A549 (cell line): ENCODE data around the gene ST6GALNAC5. TPM values are rescaled to one million over a fixed set of nuclear protein-coding genes. Genes with fewer than 3 reads are reported as not detected.

Experiments used
- ATAC-seq, 2 experiments: fragments of 200-7000 bp in 1 of 2; fragments of >200 bp in 1 of 2; cut with Nextera tagmentation in 1 of 2; cut with Tn5 transposase in 1 of 2; 3 replicates each; pipeline versions ENCODE4 v1.8.0 to v1.9.1; 2018 to 2020; ENCODE audit warnings: mild to moderate bottlenecking in 1 of 2, moderate library complexity in 1 of 2
- CTCF ChIA-PET: fragments of 300-600 bp; sonication (Branson Sonifier 250); formaldehyde crosslinking; extraction: SDS; loops from one replicate; lab custom pipeline; 2021; ENCODE audit warnings: antibody characterized with exemption, inconsistent platforms; lab: Yijun Ruan, JAX
- POLR2A ChIA-PET: fragments of 350-600 bp; formaldehyde crosslinking; extraction: SDS; loops from one replicate; lab custom pipeline; 2021; ENCODE audit warnings: antibody characterized with exemption, inconsistent platforms; lab: Yijun Ruan, JAX
- DNase-seq, 2 experiments: peaks; one replicate each; pipeline versions ENCODE4 v3.0.0 to v3.0.0-alpha.2; 2011 to 2016; ENCODE audit warnings: low read depth in 1 of 2, low spot score in 1 of 2
- FAIRE-seq: peaks from 2 replicates; lab custom pipeline; 2011; peaks lifted over from hg19 to GRCh38; lab: Jason Lieb, UNC
- H3K27ac ChIP-seq, 2 experiments: fragments of >200 bp; sonication (Bioruptor Twin); formaldehyde crosslinking; 3 replicates each; pipeline ENCODE4 v1.5.1; 2016 to 2017
- H3K4me1 ChIP-seq: fragments of >200 bp; sonication (Bioruptor Twin); formaldehyde crosslinking; 3 replicates; pipeline ENCODE4 v1.6.1; 2016
- H3K4me2 ChIP-seq: fragments of >200 bp; sonication (Bioruptor Twin); formaldehyde crosslinking; 3 replicates; pipeline ENCODE4 v1.6.1; 2016
- H3K4me3 ChIP-seq: fragments of >200 bp; sonication (Bioruptor Twin); formaldehyde crosslinking; 3 replicates; pipeline ENCODE4 v1.5.1; 2016
- H3K9me3 ChIP-seq: fragments of >200 bp; sonication (Bioruptor Twin); formaldehyde crosslinking; 3 replicates; pipeline ENCODE4 v1.6.1; 2016
- BHLHE40 ChIP-seq: IDR thresholded peaks from 2 replicates; pipeline ENCODE4 v1.6.1; 2012; ENCODE audit warnings: low read depth, low read length, inconsistent platforms
- CEBPB ChIP-seq, 2 experiments: fragments of >200 bp in 1 of 2; sonication (Bioruptor Twin) in 1 of 2; formaldehyde crosslinking in 1 of 2; IDR thresholded peaks; 2 replicates each; pipeline ENCODE4 v1.6.1; 2012 to 2016
- CHD2 ChIP-seq: fragments of 150-350 bp; IDR thresholded peaks from 2 replicates; pipeline ENCODE4 v1.6.1; 2014; ENCODE audit warnings: low read length; ENCODE audit not compliant: partially characterized antibody
- CHD4 ChIP-seq: fragments of 200-600 bp; sonication (generic); IDR thresholded peaks from 2 replicates; pipeline ENCODE4 v1.6.1; 2016; ENCODE audit warnings: antibody characterized with exemption, mild to moderate bottlenecking, borderline replicate concordance
- FOSB ChIP-seq: fragments of 250-450 bp; sonication (Bioruptor Pico); IDR thresholded peaks from 2 replicates; pipeline ENCODE4 v1.5.0; 2020; ENCODE audit warnings: mild to moderate bottlenecking, moderate library complexity
- FOXS1 ChIP-seq: fragments of 250-450 bp; sonication (Bioruptor Pico); IDR thresholded peaks from 2 replicates; pipeline ENCODE4 v1.5.0; 2020; ENCODE audit warnings: mild to moderate bottlenecking, moderate library complexity
- HDAC2 ChIP-seq: fragments of 200-600 bp; sonication (generic); IDR thresholded peaks from 2 replicates; pipeline ENCODE4 v1.6.1; 2016
- HOXA7 ChIP-seq: fragments of 250-450 bp; sonication (Bioruptor Pico); IDR thresholded peaks from 2 replicates; pipeline ENCODE4 v1.5.0; 2020; ENCODE audit warnings: mild to moderate bottlenecking, moderate library complexity
- HOXB13 ChIP-seq: fragments of 250-450 bp; sonication (Bioruptor Pico); IDR thresholded peaks from 2 replicates; pipeline ENCODE4 v1.5.0; 2020; ENCODE audit warnings: low read depth, mild to moderate bottlenecking, moderate library complexity
- KDM5A ChIP-seq: fragments of 200-600 bp; sonication (generic); IDR thresholded peaks from 2 replicates; pipeline ENCODE4 v1.6.1; 2016; ENCODE audit warnings: antibody characterized with exemption, mild to moderate bottlenecking
- MAFK ChIP-seq: fragments of 450-650 bp; IDR thresholded peaks from 2 replicates; pipeline ENCODE4 v1.6.1; 2014; ENCODE audit not compliant: partially characterized antibody
- POLR2A ChIP-seq: IDR thresholded peaks from 2 replicates; pipeline ENCODE4 v1.6.1; 2012; ENCODE audit warnings: mild to moderate bottlenecking, low read length
- RARB ChIP-seq: fragments of 250-450 bp; sonication (Bioruptor Pico); IDR thresholded peaks from 2 replicates; pipeline ENCODE4 v1.8.0; 2021; ENCODE audit warnings: mild to moderate bottlenecking, moderate library complexity
- RCOR1 ChIP-seq: fragments of 150-350 bp; IDR thresholded peaks from 2 replicates; pipeline ENCODE4 v1.6.1; 2014; ENCODE audit warnings: antibody characterized with exemption, low read length, low read depth
- RFX5 ChIP-seq: fragments of 450-650 bp; IDR thresholded peaks from 2 replicates; pipeline ENCODE4 v1.7.1; 2014; ENCODE audit warnings: antibody characterized with exemption, mild to moderate bottlenecking, moderate library complexity
- SREBF2 ChIP-seq: fragments of 450-650 bp; IDR thresholded peaks from 2 replicates; pipeline ENCODE4 v1.6.1; 2014; ENCODE audit warnings: mild to moderate bottlenecking, moderate library complexity
- TFCP2L1 ChIP-seq: fragments of 250-450 bp; sonication (Bioruptor Pico); IDR thresholded peaks from 2 replicates; pipeline ENCODE4 v1.5.0; 2021; ENCODE audit warnings: mild to moderate bottlenecking
- ZC3H11A ChIP-seq: fragments of 450-650 bp; IDR thresholded peaks from 2 replicates; pipeline ENCODE4 v1.6.1; 2014; ENCODE audit warnings: antibody characterized with exemption, mild to moderate bottlenecking
- ZNF302 ChIP-seq: fragments of 250-450 bp; sonication (Bioruptor Pico); IDR thresholded peaks from 2 replicates; pipeline ENCODE4 v1.9.0; 2021; ENCODE audit warnings: inconsistent platforms, mild to moderate bottlenecking, moderate library complexity
- ZSCAN20 ChIP-seq: fragments of 250-450 bp; sonication (Bioruptor Pico); IDR thresholded peaks from 2 replicates; pipeline ENCODE4 v1.8.0; 2022; ENCODE audit warnings: mild to moderate bottlenecking, moderate library complexity
- WGBS: methylation state at CpG from one replicate; pipeline ENCODE4 v1.1.6; 2017; ENCODE audit errors: missing lambda C conversion rate; 5-methylcytosine and 5-hydroxymethylcytosine counted together
- polyA plus RNA-seq, 4 experiments: library from polyadenylated mRNA; depleted of rRNA in 3 of 4; stranded (reverse); fragments of >200 nt; fragmentation: RNase III in 1 of 4; extraction: RNeasy Plus Mini Kit Qiagen cat#74134 plus additional on column Dnase treatment in 1 of 4; gene quantifications; 2 replicates in 3 of 4; 3 replicates in 1 of 4; pipeline ENCODE4 v1.2.3, GENCODE V29; 2011 to 2017
- TF ChIP-seq, protein P1 (sequence below): fragments of >200 bp; sonication (Bioruptor Twin); formaldehyde crosslinking; IDR thresholded peaks from 2 replicates; pipeline ENCODE4 v1.6.1; 2016
- TF ChIP-seq, protein P2 (sequence below): IDR thresholded peaks from 2 replicates; pipeline ENCODE4 v1.6.1; 2012
- TF ChIP-seq, protein P3 (sequence below): fragments of >200 bp; sonication (Bioruptor Twin); formaldehyde crosslinking; IDR thresholded peaks from 3 replicates; pipeline ENCODE4 v1.6.1; 2016
- TF ChIP-seq, protein P4 (sequence below): fragments of >200 bp; sonication (Bioruptor Twin); formaldehyde crosslinking; IDR thresholded peaks from 3 replicates; pipeline ENCODE4 v1.5.1; 2016

The ST6GALNAC5 gene
- polyA plus RNA-seq, 2 of the 4 experiments (the other 2 are of a cell fraction), result not detected

DNA sequence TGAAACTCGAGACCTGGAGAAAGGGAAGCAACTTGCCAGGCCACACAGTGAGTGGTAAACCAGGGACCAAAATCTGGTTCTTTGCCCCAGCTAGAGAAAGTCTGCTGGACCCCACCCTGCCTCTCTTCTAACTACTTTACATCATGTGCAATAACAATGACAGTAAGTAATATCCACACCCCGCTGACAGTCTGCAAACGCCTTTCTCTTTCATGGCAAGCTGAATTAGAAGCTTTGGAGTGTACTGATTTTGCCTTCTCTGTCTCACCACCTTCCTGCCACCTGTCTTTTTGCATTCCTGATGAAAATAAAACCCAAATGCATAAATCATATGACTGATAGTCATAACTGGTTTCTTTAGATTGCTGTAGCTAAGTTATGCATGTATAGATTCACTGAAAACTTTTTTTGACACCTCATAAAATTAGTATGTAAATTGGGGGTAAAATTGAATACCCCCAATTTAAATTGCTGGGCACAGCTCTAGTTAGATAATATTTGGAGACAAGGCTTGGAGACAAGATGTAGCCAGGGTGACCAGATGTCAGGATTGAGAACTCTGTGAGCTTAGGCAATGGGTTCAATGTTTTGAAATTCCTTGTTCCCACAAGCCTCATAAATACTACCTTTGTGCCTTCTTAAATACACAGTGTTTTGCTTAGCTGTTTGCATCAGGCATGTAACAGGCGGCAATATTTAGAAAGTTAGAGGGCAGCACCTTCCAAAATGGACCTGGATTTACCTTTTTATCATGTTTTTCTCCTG lies 73.5 kb downstream of the ST6GALNAC5 start:
- Histone ChIP-seq H3K9me3 (no peaks in the 10 kb centered on the region), H3K4me3 (no peak overlapping the region)
- ATAC-seq, result no peak
- WGBS, result 22% methylated on average over 4 of the region's 4 CpGs
- TF ChIP-seq CEBPB (IDR thresholded peaks at IDR 0.05) (no peak), FOSB (CRISPR knock-in tag) (no peak), SREBF2 (no peak), HDAC2 (no peak), ZNF302 (CRISPR knock-in tag) (no peak), RCOR1 (no peak), TFCP2L1 (no peak)
- TF ChIP-seq, protein P1, sequence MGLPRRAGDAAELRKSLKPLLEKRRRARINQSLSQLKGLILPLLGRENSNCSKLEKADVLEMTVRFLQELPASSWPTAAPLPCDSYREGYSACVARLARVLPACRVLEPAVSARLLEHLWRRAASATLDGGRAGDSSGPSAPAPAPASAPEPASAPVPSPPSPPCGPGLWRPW, result no peak
- TF ChIP-seq, all 56 proteins: peak for 0
- Histone ChIP-seq H3K4me1 (0 out of 3 replicates have a peak, but pooled peaks cover 2% of the 10 kb centered on the region), H3K27ac (no peak overlapping the region), H3K4me2 (no peak overlapping the region)
- CTCF ChIA-PET, result no interaction called here
- POLR2A ChIA-PET, result no interaction called here
- FAIRE-seq (no peak), DNase-seq (no peak)

DNA sequence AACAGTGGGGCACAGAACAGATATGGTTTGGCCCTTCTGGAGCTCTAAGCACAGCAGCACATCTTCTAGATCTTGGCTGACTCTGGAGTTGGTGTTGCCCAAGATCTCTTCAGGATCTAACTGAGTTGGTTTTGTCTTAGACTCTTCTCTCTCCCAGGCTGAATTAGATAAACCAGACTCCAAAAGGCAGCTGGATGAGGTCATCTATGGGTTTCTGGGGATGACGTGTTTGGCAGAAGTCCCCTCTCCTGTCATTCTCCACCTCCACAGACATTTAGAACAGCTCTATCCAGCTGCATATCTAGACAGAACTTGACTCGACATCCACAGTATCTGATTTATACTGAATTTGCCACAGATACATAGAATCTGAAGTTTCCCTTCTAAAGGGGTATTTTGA lies 75.3 kb downstream of the ST6GALNAC5 start:
- ChIA-PET POLR2A (no interaction called here), CTCF (no interaction called here)
- 36% methylated on average over 2 of the region's 2 CpGs for WGBS
- ATAC-seq, result no peak
- no peak for TF ChIP-seq CHD4
- no peak for TF ChIP-seq ZSCAN20 (CRISPR knock-in tag)
- TF ChIP-seq, protein P2, sequence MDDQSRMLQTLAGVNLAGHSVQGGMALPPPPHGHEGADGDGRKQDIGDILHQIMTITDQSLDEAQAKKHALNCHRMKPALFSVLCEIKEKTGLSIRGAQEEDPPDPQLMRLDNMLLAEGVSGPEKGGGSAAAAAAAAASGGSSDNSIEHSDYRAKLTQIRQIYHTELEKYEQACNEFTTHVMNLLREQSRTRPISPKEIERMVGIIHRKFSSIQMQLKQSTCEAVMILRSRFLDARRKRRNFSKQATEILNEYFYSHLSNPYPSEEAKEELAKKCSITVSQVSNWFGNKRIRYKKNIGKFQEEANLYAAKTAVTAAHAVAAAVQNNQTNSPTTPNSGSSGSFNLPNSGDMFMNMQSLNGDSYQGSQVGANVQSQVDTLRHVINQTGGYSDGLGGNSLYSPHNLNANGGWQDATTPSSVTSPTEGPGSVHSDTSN, result no peak
- TF ChIP-seq ZC3H11A, result no peak
- TF ChIP-seq RFX5, result no peak
- no peak for TF ChIP-seq POLR2A
- TF ChIP-seq HOXA7 (CRISPR knock-in tag), result no peak
- TF ChIP-seq RARB (CRISPR knock-in tag), result no peak
- TF ChIP-seq, protein P3, sequence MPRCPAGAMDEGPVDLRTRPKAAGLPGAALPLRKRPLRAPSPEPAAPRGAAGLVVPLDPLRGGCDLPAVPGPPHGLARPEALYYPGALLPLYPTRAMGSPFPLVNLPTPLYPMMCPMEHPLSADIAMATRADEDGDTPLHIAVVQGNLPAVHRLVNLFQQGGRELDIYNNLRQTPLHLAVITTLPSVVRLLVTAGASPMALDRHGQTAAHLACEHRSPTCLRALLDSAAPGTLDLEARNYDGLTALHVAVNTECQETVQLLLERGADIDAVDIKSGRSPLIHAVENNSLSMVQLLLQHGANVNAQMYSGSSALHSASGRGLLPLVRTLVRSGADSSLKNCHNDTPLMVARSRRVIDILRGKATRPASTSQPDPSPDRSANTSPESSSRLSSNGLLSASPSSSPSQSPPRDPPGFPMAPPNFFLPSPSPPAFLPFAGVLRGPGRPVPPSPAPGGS, result no peak
- Histone ChIP-seq H3K27ac (no peak overlapping the region), H3K4me3 (no peak overlapping the region), H3K4me2 (no peak overlapping the region), H3K4me1 (0 out of 3 replicates have a peak, but pooled peaks cover 2% of the 10 kb centered on the region), H3K9me3 (no peaks in the 10 kb centered on the region)
- DNase-seq, result no peak
- no peak for FAIRE-seq

DNA sequence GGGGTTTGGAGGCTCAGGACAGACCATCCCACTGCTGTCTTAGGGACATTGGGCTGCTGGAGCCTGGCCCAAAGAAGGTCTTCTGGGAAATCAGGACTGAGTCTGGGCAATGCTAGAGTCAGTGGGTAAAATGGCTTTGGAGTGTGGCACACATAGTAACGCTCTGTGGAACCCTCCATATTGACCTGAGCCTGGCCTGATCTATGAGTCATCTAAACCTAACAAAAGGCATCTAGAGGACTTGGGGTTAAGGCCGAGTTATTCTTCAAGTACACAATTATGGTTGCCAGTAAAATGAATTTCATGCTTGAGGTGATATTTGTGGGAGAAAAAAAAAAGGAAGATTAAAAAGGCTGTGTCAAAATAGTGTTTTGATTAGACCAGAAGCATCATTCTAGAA lies 77.7 kb downstream of the ST6GALNAC5 start:
- DNase-seq (no peak), FAIRE-seq (no peak), ATAC-seq (no peak)
- TF ChIP-seq MAFK, result no peak
- TF ChIP-seq FOXS1 (CRISPR knock-in tag), result no peak
- no peak for TF ChIP-seq CEBPB (IDR thresholded peaks at IDR 0.05)
- TF ChIP-seq KDM5A, result no peak
- TF ChIP-seq HOXB13 (CRISPR knock-in tag), result no peak
- TF ChIP-seq TFCP2L1, result no peak
- no peak for TF ChIP-seq RFX5
- no peak for TF ChIP-seq BHLHE40
- no peak for TF ChIP-seq CHD2
- TF ChIP-seq POLR2A, result no peak
- TF ChIP-seq, protein P4, sequence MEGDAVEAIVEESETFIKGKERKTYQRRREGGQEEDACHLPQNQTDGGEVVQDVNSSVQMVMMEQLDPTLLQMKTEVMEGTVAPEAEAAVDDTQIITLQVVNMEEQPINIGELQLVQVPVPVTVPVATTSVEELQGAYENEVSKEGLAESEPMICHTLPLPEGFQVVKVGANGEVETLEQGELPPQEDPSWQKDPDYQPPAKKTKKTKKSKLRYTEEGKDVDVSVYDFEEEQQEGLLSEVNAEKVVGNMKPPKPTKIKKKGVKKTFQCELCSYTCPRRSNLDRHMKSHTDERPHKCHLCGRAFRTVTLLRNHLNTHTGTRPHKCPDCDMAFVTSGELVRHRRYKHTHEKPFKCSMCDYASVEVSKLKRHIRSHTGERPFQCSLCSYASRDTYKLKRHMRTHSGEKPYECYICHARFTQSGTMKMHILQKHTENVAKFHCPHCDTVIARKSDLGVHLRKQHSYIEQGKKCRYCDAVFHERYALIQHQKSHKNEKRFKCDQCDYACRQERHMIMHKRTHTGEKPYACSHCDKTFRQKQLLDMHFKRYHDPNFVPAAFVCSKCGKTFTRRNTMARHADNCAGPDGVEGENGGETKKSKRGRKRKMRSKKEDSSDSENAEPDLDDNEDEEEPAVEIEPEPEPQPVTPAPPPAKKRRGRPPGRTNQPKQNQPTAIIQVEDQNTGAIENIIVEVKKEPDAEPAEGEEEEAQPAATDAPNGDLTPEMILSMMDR, result no peak
- POLR2A ChIA-PET, result no interaction called here
- H3K4me1 ChIP-seq, result 0 out of 3 replicates have a peak, but pooled peaks cover 2% of the 10 kb centered on the region
- 19% methylated on average over 2 of the region's 2 CpGs for WGBS
- H3K4me2 ChIP-seq, result no peak overlapping the region
- H3K4me3 ChIP-seq, result no peak overlapping the region
- H3K27ac ChIP-seq, result no peak overlapping the region
- H3K9me3 ChIP-seq, result no peaks in the 10 kb centered on the region
- CTCF ChIA-PET, result no interaction called here
